ENCODE measurements around the gene SERPINA1.

SERPINA1 gene

GRCh38 chr14:94397289-94398181 lies 9.1 kb upstream of the SERPINA1 start:
- DNase-seq (ENCODE audit: low read depth in 2 of 2), result no peak

DNA sequence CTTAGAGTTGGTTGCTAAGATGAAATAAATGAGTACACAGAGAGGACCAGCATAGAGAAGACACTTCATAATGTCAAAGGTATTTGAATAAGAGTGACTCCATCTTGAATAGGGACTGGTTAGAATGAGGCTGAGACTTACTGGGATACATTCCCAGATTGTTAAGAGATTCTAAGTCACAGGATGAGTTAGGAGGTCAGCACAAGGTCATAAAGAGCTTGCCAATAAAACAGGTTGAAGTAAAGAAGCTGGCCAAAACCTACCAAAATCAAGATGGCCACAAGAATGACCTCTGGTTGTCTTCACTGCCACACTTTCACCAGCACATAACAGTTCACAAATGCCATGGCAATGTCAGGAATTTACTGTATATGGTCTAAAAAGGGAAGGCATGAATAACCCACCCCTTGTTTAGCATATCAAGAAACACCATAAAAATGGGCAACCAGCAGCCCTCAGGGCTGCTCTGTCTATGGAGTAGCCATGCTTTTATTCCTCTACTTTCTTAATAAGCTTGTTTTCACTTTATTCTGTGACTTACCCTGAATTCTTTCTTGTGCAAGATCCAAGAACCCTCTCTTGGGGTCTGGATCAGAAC lies 8.3 kb upstream of the SERPINA1 start:
- DNase-seq (ENCODE audit: low read depth in 2 of 2), result no peak

GRCh38 chr14:94395888-94396574 lies 7.6 kb upstream of the SERPINA1 start:
- DNase-seq (ENCODE audit: low read depth in 2 of 2), result no peak

DNA sequence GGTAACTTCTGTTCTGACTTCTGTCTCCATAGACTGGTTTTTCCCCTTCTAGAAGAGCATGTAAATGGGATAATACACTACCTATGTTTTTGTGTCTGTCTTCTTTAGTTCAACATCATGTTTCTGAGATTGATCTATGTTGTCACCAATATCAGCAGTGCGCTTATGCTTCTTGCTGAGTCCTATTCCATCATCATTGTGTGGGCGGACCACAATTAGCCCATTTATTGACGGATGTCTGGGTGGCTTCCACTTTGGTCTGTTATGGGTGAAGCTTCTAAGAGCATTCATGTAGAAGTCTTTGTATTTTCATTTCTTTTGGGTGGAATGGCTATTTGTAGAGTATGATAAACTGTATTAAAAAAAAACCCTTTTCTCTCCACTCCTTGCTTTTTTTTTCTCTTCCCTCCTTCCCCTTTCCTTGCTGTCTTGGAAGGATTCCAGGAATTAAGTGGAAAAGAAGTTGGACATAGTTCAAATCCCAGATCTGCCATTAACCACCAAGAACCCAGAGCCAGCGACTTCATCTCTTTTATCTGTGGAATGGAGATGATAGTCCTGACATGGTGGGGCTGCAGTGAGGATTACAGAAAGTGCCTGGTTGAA lies 7.0 kb upstream of the SERPINA1 start:
- DNase-seq (ENCODE audit: low read depth in 2 of 2), result no peak

GRCh38 chr14:94394581-94395207 lies 6.3 kb upstream of the SERPINA1 start:
- peak in 1 of 2 donors; percentile 11 for DNase-seq (ENCODE audit: low read depth in 2 of 2)

- DNase-seq (ENCODE audit: low read depth in 2 of 2), result no peak
These were observed 5.7 kb upstream of the SERPINA1 start for GRCh38 chr14:94394025-94394493.

DNA sequence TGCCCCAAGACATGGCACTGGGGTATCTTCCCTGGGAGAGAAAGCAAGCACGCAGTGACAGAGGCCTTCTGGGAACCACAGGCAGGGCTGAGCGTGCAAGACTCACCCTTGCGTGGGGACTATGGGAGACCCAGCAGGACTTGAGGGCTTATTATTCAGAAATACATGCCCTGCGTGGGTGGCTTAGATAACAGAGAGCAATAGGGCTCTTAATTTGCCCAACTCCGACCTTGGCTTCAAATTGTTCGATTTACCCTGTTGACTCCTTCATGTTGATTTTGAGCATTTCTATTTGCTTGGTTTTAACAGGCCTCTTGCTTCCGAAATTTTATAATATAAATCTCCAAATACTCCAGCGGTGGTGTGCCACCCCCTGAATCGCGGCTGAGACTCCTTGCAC lies 5.1 kb upstream of the SERPINA1 start:
- no peak for DNase-seq (ENCODE audit: low read depth in 2 of 2)

GRCh38 chr14:94392510-94392935 lies 4.1 kb upstream of the SERPINA1 start:
- DNase-seq (ENCODE audit: low read depth in 2 of 2), result peak in 1 of 2 donors; percentile 12

- no peak for DNase-seq (ENCODE audit: low read depth in 2 of 2)
These were observed 3.0 kb upstream of the SERPINA1 start for GRCh38 chr14:94391281-94391975.

- DNase-seq (ENCODE audit: low read depth in 2 of 2), result no peak
These were observed 2.1 kb upstream of the SERPINA1 start for GRCh38 chr14:94390372-94391086.

GRCh38 chr14:94389731-94390371 lies 1.4 kb upstream of the SERPINA1 start:
- DNase-seq (ENCODE audit: low read depth in 2 of 2), result no peak

- no peak for DNase-seq (ENCODE audit: low read depth in 2 of 2)
These were observed 685 bp upstream of the SERPINA1 start for GRCh38 chr14:94389104-94389469.

- no peak for DNase-seq (ENCODE audit: low read depth in 2 of 2)
These were observed 397 bp downstream of the SERPINA1 start for GRCh38 chr14:94388027-94388383.

GRCh38 chr14:94387051-94388026 lies 1.1 kb downstream of the SERPINA1 start:
- no peak for DNase-seq (ENCODE audit: low read depth in 2 of 2)

- no peak for DNase-seq (ENCODE audit: low read depth in 2 of 2)
These were observed 2.0 kb downstream of the SERPINA1 start for GRCh38 chr14:94386085-94387031.

- no peak for DNase-seq (ENCODE audit: low read depth in 2 of 2)
These were observed 2.8 kb downstream of the SERPINA1 start for GRCh38 chr14:94385553-94386057.

GRCh38 chr14:94384342-94384741 lies 4.1 kb downstream of the SERPINA1 start:
- DNase-seq (ENCODE audit: low read depth in 2 of 2), result no peak

Measured in stimulated activated CD4-positive, alpha-beta T cell treated with anti-CD3 and anti-CD28 coated beads, Interleukin-4, amount 100 ng/mL, for 48 hours (primary cell).